SK-MEL-5 (cell line): ENCODE results near the gene SEMA3C. TPM values are rescaled to one million over a fixed set of nuclear protein-coding genes. Genes with fewer than 3 reads are reported as not detected.

ENCODE experiments used
- DNase-seq: peaks from one replicate; pipeline ENCODE4 v3.0.0-alpha.2; 2016; ENCODE audit warnings: low read depth, low spot score
- in situ Hi-C: cut with HindIII; loops from 2 replicates; pipeline ENCODE4 v1.10.0; 2016; ENCODE audit warnings: low sequenced_read_pairs, high pct_unique_total_duplicates, low pct_unique_long_range_greater_than_20kb
- total RNA-seq: library from RNA; depleted of rRNA; stranded (reverse); fragments of >200 nt; shearing (Covaris generic); gene quantifications from 2 replicates; pipeline ENCODE4 v1.2.3, GENCODE V29; 2014

Gene SEMA3C
- total RNA-seq, 1 experiment from 2014 or later: 26.4 TPM

DNA sequence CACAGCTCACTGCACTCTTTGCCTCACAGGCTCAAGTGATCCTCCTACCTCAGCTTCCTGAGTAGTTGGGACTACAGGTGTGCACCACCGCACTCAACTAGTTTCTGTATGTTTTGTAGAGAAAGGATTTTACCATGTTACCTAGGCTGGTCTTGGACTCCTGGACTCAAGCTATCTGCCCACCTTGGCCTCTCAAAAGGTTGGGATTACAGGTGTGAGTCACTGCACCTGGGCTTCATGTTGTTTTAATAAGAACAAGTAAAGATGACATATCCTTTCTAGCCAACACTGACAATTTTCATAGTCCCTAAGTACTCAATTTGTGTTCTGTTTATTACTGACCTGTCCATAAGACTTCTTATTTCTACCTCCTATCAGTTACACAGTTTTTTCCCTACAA lies 16.8 kb downstream of the SEMA3C start:
- DNase-seq: no peak
- in situ Hi-C loops: no loop called here

DNA sequence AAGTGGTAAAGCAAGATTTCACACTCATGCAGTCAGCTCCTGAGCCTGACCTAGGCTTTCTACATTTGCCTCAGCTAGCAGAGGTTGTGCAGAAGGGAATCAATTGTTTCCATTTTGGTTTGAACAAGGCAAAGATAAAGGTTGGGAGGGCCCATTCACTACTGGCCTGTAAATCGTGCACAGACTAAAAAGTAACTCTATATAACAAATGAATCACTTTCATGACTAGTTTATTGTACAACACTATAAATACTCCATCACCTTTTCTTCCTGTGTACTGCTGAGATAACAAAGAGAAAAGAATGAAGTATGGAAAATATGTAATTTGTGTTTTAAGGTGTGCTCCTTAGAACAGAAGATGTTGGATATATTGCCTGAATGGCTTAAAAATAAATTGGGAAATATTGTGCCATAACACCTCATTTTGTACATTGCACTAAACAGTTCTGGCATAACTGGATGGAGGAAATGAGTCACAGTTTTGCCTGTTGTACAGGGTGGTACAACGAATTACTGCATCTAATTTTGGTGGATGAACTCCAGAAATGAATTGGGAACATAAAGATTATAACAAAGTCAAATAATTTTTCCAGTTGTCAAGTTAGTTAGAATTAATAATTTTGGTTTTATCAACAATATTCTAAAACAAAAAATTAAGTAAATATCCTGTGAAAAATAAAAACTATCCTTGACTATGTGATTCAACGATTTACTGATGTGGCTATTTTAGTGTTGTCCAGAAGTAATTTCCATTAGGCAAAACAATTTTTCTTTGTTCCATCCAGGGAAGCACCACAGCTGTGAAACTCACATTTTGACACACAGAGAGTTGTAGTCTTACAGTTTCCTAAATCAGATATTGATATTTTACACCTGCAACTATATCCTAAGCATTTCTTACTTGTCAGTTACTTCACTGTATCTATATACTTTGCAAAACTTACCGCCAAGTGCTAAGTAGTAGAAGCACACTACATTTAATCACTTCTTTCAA lies 18.0 kb downstream of the SEMA3C start:
- no peak for DNase-seq
- in situ Hi-C loops: no loop called here

DNA sequence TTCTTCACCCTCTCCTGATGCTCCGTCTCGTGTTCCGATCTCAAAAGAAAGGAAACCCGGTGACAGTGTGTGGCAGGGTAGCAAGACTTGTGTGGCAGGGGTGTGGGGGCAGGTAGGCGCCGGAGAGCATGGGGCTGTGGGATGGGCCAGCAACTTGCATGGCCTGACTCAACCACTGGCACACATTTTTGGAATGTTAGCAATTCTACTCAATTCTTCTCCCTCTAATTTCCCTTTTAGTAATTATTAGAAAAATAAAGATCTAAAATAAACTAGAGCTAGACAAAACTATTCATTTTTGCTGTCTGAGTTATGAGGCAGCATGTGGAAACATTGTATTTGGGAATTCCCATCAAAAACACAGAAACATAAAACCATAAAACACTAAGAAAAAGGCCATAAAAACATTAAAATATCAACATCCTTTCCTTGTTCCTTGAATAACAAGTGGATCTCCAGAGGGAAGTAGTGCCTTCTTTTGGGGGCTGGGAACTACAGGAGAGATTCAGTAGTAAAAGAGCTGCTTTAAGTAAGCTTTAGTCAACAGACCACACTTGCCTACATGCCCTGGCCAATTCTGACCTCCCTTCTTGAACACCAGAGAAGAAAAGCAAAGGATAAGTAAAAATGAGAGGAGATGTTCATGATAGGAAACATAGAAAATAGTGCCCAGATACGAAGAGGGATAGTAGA lies 21.8 kb downstream of the SEMA3C start:
- in situ Hi-C loops: no loop called here
- DNase-seq: no peak

DNA sequence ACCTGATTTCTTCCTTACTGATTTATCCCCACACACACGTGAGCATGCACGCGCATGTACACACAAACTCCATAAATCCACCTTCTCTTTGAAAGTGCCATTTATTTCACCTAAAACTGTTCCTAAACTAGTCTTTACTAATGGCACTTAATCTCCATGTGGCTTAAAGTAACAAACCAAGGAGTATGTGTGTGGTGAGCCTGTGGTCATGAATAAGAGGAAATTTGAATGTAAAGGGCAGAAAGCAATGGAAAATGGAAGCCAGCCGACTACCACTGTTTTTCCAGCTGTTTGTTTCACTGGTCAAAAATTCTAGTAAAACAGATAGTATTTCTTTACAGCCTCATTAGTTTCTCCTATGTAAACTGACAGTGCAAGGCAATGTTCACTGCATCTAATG lies 23.8 kb downstream of the SEMA3C start:
- no peak for DNase-seq
- in situ Hi-C loops: no loop called here

DNA sequence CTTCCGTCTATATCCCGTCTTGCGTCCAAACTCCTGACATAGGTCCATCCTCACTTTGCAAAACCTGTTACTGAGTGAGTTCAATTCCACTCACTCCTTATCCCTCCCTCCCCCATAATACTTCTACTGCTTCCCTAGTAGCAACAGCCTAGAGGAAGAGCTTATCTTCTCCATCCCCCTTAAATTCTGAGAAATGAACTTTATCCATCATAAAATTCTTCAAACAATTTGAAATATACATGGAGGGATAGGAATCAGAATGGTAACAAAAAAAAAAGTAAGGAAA lies 27.6 kb downstream of the SEMA3C start:
- in situ Hi-C loops: no loop called here
- DNase-seq: peak; percentile 48

DNA sequence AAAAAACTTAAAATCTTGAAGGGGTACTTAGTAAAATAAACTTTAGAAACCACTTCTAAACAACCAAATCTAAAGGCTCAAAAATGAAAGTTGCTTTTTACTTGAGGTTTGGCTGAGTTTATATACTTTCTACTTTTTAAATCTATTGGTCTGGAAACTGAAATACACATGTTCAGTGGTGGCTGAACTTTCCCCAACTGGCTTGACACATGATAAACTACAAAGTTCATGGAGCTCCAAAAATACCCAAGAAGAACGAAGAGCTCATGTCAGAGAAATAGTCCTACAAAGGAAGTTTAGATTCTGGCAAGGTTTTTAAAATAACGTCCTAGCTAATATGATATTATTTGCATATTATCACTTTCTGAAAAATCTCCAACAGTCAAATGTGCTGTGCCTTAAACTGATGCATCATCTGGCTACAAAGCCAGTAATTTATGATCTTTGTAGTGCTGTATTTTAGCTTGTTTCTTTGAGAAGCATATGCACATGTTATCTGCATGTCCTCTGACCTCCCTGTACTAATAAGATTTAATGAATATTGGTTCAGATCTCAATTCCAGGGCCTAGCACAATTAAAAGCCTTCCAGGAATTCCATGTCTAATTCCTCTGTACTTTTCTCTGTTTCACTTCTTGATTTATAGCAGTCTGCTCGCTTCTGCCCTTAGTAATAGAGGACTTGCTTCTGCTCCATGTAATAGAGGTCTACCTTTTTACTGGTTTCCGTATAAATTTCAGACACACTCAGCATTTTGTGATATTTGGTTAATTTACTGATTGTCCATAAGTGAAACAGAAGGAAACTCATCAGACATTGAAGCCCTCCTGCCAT lies 28.2 kb downstream of the SEMA3C start:
- in situ Hi-C loops: no loop called here
- peak; percentile 15 for DNase-seq

DNA sequence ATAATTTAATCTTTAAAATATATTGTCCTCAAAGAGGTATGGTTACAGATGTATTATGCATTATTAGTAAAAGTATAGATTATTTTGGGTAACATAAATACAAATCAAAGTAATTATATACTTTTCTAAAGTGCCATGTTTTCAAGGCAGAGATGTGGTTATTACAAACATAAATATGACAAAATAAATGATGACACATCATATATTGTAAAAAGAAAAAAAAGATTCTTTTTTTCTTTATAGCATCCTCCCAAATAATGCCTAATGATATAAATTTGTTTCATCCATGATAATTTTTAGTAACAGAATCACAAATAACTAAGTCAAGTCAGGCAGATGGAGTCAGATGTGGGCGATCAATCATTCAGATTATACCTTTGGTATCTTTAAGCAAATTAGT lies 29.3 kb downstream of the SEMA3C start:
- in situ Hi-C loops: no loop called here
- DNase-seq: no peak

DNA sequence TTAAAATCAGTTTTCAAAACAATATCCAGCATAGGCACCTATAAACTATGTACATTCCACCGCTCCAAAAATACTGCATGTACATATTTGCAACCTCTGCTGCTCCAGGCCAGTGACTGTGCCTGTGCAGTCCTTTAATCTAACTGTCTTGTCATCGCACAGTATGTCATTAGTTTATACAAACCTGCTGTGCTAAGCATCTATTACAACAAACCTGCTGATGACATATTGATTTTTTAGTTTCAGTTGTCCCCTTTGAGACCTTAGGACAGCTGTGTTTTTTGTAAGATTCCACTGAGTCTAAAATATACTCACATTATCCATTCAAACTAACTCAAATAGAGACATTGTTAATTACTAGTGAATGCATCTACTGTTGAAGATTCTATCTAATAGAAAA lies 33.1 kb downstream of the SEMA3C start:
- DNase-seq: peak; percentile 57
- in situ Hi-C loops: no loop called here

DNA sequence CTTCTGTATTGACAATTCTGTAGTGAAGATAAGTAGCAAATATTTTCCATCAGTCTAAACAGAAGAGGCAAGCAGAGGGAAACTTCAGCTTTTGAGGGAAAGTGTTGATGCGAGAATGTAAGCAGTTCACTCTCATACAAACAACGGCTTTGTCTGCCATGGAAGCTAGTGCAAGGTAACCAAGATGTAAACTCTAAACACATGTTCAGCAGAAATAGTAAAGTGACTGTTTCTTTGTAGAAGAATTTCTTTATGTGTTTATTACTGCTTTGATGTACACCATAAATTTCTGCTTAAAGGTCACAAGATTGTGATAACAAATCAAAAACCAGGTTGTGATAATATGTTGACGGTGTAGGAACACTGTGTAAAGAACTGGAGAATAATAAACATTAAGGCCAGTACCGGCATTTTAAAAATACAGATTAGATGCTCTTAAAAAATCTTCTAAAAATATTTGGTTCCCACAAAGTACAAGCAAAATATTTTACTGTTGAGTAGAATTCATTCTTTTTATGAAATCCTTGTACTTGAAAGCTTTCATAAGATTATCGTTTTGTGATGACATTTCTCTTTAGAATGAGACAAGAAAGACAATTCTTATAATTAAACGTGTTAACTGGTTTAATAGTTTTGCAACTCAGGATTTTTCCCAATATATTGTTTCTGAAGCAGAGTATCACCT lies 34.2 kb downstream of the SEMA3C start:
- peak; percentile 75 for DNase-seq

DNA sequence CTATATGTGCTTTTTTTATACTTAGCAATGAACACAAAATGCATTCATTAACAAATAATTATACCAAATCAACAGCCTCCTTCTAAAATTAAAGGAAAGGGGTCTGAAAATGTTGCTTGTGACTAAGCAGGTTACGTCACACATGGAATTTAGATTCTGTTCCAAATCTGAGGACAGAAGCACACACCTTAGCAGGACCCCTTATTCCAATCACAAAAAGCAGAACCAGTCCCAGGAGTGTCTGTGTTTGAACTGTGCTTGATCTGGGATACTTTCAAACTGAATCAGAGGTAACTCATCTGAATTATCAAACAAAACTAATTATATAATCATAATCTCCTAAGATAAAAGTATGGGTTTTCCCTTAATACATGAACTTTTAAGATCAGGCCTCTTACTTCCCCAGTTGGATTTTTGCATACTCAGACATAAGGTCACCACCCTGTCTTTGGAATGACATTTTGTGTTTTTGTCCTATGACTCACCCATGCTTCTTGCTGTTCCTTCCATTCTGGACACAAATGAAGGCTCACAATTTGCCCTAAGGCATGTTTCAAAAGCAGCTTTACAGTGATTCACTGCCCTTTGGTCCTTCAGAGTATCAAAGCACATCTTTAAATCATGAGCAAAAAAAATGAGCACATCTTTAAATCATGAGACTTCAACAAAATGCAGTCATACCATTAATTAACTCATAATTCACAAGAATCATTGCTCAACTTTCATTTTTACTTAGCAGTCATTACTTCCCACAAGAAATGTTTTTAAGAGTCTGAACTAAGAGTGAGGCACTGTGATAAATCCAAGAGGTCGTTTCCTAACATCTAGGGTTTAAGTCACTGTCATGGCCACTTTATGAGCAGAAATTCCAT lies 35.5 kb downstream of the SEMA3C start:
- peak; percentile 100 for DNase-seq
- in situ Hi-C loops: no loop called here

More for the DNA sequence above, 34.2 kb downstream of the SEMA3C start:
- in situ Hi-C loops: no loop called here

DNA sequence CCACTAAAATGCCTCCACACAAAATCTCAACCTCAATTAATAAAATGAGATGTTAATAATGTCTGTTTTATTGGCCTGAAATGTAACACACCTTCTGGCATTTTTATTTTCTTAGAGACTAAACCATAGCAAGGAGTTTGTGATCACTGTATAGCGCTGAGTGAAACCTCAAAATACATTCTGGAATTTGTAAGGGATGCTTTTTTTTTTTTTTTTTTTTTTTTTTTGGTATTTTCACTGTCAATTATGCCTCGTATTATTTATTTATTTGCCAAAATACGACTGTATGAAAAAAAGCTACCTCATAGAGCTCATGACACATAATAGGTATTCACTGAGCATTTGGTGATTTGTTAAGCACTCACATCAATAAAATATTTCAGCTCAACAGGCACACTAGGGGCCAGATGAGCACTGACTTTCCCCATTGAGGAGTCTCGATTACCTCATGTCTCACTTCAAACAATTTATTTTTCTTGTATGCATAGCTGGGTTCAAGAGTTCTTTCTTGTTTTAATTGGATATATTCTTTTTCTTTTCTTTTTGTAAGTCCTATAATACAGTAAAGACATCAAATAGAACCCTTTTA lies 36.5 kb downstream of the SEMA3C start:
- DNase-seq: no peak
- in situ Hi-C loops: no loop called here

DNA sequence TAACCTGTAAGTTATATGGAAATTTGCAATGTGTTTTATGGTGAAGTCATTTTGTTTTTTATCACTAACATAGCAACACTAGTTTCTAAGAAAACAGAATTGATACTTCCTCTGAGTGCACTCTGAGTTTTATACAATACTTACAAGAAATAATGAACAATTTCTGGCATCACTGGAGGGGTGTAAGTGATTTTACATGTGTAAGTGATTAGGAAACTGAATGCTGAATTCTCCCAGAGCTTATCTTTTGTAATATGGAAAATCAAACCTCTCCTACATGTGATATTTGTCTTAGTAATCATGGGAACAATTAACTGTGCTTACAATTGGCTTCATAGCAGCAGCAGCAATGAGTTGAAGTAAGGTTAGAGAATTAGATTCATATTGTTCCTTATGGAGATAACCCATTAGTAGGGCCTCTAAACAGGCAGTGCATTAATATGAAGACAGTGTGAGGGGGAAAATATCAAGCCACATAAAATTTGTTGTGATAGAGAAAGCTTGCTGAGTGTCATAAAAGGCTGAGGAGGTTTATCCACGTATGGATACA lies 37.4 kb downstream of the SEMA3C start:
- no peak for DNase-seq
- in situ Hi-C loops: no loop called here

DNA sequence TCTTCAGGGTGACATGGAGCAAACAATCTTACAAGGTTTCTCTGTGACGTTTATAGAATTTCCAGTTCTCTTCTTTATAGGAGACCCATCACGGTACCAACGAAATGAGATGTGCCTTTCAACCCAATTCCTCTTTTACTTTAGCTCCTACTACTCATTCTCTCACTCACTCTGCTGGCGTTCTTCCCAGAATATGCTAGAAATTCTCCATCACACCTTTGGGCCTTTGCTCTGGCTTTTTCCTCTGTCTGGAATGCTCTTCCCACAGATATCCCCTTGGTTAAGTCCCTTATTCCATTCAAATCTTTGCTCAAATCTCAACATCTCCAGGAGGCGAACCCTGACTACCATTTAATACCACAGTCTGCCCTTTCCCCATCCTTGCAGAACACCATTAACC lies 39.0 kb downstream of the SEMA3C start:
- DNase-seq: no peak
- in situ Hi-C loops: no loop called here

DNA sequence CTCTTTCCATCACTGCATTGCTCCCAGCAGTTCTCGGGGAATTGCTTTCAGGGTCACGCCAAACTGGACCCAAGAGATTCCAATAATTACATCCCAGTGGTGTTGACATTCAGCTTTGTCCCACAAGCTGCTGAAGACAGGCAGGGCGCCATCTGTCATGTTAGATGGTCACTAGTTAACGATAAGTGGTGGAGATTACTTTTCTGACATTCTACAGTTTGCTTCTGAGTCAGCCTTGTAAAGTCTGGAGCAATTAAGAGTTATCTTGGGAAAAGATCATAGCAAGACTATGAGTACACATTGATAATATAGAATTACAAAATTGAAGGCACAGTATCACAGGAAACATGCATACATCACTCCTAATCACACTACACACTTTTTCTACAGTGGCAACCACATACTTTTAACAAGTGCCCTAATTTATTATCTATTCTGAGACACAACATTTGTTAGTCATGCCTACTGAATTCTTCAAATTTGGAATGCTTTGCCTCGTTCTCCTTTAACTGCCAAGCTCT lies 41.9 kb downstream of the SEMA3C start:
- DNase-seq: no peak
- in situ Hi-C loops: no loop called here

DNA sequence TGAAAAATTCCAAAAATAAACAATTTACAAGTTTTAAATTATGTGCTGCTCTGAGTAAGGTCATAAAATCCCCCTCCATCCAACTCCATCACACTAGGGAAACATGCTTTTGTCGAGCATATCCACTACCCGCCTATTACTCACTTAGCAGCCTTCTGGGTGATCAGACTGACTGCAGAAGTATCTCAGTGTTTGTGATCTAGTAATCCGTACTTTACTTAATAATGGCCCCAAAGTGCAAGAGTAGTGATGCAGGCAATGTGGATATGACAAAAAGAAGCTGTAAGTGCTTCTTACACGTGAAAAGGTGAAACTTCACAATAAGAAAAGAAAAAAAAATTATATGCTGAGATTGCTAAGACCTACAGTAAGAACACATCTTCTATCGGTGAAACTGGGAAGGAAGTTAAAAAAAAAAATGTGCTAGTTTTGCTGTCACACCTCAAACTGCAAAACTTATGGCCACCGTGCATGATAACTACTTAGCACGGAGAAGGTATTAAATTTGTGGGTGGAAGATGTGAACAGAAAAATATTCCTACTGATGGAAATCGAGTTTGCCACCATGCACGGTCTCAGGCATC lies 43.2 kb downstream of the SEMA3C start:
- in situ Hi-C loops: no loop called here
- no peak for DNase-seq

DNA sequence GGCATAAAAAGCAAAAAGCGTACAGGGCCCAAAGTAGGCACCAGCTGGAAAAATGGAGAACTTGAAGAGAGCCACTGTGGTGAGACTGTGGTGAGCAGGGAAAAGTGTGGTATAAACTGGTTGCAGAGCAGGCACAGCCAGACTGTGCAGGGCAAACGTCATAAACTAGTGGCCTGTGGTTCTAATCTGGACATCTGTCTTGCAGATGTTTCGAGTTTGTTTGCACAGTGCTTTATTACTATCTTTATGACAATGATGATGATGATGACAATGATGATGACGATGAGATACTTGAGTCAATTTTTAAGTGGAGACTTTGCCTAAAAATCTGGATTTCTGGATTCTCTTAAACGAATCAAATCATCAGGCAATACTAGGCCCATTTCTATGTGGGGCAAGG lies 45.7 kb downstream of the SEMA3C start:
- DNase-seq: no peak
- in situ Hi-C loops: no loop called here
